ENCODE measurements around the gene RIPOR2.

Gene RIPOR2

GRCh38 chr6:24874776-24875533 is 60.8 kb downstream of the RIPOR2 start:
- DNase-seq = no peak

- DNase-seq = no peak
Observed at GRCh38 chr6:24874128-24874527, 61.6 kb downstream of the RIPOR2 start.

- DNase-seq = no peak
Observed at GRCh38 chr6:24872779-24873178, 63.0 kb downstream of the RIPOR2 start.

GRCh38 chr6:24868765-24869164 is 67.0 kb downstream of the RIPOR2 start:
- DNase-seq = no peak

- no peak for DNase-seq
Observed at GRCh38 chr6:24867104-24867703, 68.6 kb downstream of the RIPOR2 start.

GRCh38 chr6:24865161-24865560 is 70.6 kb downstream of the RIPOR2 start:
- no peak for DNase-seq

GRCh38 chr6:24864343-24864742 is 71.4 kb downstream of the RIPOR2 start:
- no peak for DNase-seq

GRCh38 chr6:24861934-24862333 is 73.8 kb downstream of the RIPOR2 start:
- DNase-seq = no peak

GRCh38 chr6:24859608-24860200 is 76.1 kb downstream of the RIPOR2 start:
- DNase-seq = no peak

- DNase-seq = no peak
Observed at GRCh38 chr6:24859132-24859531, 76.6 kb downstream of the RIPOR2 start.

- DNase-seq = no peak
Observed at GRCh38 chr6:24858177-24858653, 77.5 kb downstream of the RIPOR2 start.

GRCh38 chr6:24856901-24857670 is 78.7 kb downstream of the RIPOR2 start:
- no peak for DNase-seq

- no peak for DNase-seq
Observed at GRCh38 chr6:24856246-24856599, 79.5 kb downstream of the RIPOR2 start.

- peak; percentile 44 for DNase-seq
Observed at GRCh38 chr6:24855395-24856245, 80.1 kb downstream of the RIPOR2 start.

- no peak for DNase-seq
Observed at GRCh38 chr6:24854077-24854666, 81.6 kb downstream of the RIPOR2 start.

GRCh38 chr6:24851086-24851485 is 84.7 kb downstream of the RIPOR2 start:
- DNase-seq = no peak

- DNase-seq = no peak
Observed at GRCh38 chr6:24849713-24850112, 86.0 kb downstream of the RIPOR2 start.

- DNase-seq = no peak
Observed at GRCh38 chr6:24848461-24848860, 87.3 kb downstream of the RIPOR2 start.

- no peak for DNase-seq
Observed at GRCh38 chr6:24847402-24847801, 88.4 kb downstream of the RIPOR2 start.

GRCh38 chr6:24845578-24845977 is 90.2 kb downstream of the RIPOR2 start:
- no peak for DNase-seq

- no peak for DNase-seq
Observed at GRCh38 chr6:24844903-24845302, 90.9 kb downstream of the RIPOR2 start.

GRCh38 chr6:24844061-24844460 is 91.7 kb downstream of the RIPOR2 start:
- no peak for DNase-seq

Data from effector CD8-positive, alpha-beta T cell (primary cell).